T47D (cell line): ENCODE results near the gene UBE2D1.

Experiments
- DNase-seq, 2 experiments: peaks; one replicate each; pipeline versions ENCODE4 v3.0.0 to v3.0.0-alpha.2; 2011 to 2012; ENCODE audit warnings: low read depth in 1 of 2, low spot score in 1 of 2
- JUND ChIP-seq: IDR thresholded peaks from 2 replicates; pipeline ENCODE4 v1.6.1; 2012; ENCODE audit warnings: low read depth
- in situ Hi-C: cut with HindIII; loops from 2 replicates; pipeline ENCODE4 v1.10.0; 2016; ENCODE audit warnings: low sequenced_read_pairs, low pct_unique_long_range_greater_than_20kb

The UBE2D1 gene

DNA sequence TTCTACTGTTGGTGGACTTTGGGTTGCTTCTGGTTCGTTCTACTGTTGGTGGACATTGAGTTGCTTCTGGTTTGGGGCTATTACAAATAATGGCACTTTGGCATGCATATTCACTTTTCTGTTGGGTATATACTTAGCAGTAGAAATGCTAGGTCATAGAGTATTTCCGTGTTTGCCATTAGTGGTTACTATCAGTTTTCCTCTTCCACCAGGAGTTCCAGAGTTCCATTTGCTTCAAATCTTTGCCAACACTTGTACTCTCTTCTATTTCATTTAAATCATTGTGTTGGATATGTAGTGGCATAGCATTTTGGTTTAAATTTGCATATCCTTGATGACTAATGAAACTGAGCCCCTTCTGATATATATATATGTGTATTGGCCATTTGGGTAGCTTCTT is 15.2 kb downstream of the UBE2D1 start:
- TF ChIP-seq JUND = no peak
- DNase-seq = no peak
- in situ Hi-C loops = no loop called here

DNA sequence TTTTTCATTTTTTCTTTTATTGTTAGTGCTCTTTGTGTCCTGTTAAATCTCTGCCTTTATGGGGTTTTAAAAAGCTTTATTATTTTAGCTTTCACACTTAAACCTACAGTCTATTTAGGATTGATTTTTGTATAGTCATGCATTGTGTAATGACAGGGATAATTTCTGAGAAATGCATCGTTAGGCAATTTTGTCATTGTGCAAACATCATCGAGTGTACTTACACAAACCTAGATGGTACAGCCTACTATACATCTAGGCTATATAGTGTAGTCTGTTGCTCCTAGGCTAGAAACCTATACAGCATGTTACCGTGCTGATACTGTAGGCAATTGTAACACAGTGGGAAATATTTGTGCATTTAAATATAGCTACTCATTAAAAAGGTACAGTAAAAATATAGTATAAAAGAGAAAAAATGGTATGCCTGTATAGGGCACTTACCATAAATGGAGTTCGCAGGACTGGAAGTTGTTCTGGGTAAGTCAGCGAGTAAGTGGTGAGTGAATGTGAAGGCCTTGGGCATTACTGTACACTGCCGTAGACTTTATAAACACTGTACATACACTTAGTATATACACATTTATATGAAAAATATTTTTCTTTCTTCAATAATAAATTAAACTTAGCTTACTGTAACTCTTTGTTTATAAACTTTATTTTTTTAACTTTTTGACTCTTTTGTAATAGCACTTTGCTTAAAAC is 16.0 kb downstream of the UBE2D1 start:
- peak in 1 of 2 experiments; percentile 13 for DNase-seq
- in situ Hi-C loops = no loop called here
- no peak for TF ChIP-seq JUND

GRCh38 chr10:58351616-58352578 is 17.1 kb downstream of the UBE2D1 start:
- DNase-seq = no peak
- in situ Hi-C loops = no loop called here
- no peak for TF ChIP-seq JUND

- in situ Hi-C loops = no loop called here
- no peak for DNase-seq
- TF ChIP-seq JUND = no peak
These were observed 18.3 kb downstream of the UBE2D1 start for GRCh38 chr10:58352956-58353610.

DNA sequence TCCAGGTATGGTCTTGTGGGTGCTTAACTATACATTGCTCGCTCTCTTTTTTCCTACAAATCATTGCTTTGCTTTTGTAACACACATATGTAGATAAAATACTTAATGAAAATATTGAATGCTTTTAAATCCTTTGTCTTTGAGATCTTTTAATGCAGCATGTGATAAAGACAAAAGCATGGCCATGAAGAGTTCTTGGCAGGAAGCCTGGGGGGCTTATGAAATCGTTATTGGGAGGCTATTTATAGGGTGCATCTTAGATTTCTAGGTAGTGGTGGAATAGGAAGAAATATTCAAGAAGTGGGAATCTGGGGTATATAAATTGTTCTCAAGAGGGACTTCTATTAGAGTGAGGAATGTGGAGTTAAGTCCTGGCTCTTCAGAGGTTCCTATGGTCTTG is 21.9 kb downstream of the UBE2D1 start:
- no peak for DNase-seq
- in situ Hi-C loops = no loop called here
- TF ChIP-seq JUND = no peak

DNA sequence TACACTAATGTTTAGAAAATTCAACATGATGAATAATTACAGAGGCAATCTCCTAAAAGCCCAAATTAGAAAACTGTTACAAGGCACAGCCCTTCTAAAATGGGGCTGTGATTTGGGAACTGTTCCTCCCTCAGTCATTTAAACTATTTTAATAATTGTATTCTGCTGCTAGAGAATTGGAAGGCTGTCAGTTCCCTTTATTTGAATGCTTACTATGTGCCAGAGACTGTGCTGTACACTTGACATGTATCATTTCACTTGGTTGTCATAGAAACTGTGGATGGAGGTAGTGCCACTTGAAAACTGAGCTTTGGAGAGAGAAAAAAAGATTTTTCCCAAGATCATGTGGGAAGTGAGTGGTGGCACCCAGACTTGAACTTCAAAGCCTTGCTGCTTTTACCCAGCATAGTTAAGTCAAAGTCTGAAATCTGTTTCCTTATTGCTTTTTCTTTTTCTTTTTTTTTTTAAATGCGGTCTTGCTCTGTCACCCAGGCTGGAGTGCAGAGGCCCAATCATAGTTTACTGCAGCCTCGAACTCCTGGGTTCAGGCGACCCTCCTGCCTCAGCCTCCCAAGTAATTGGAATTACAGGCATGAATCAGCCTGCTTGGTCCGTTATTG is 23.6 kb downstream of the UBE2D1 start:
- no peak for DNase-seq
- TF ChIP-seq JUND = no peak
- in situ Hi-C loops = no loop called here

- no peak for DNase-seq
- in situ Hi-C loops = no loop called here
- TF ChIP-seq JUND = no peak
These were observed 24.1 kb downstream of the UBE2D1 start for GRCh38 chr10:58358947-58359346.

DNA sequence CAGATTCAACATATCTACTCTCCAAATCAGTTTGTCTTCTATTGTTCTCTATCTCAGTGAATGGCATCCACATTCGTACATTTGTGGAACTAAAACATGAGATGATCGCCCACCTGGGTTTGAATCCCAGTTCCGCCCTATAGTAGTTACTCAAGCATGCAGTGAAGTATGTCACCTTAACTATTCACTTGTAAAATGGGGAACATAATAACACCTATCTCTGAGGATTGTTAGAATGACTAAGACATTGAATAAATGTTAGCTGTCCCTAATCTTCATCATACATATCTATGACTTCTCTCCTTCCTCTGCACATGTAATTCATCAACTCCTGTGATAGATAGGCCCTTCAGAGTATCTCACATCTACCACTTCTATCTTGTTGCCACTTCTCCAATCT is 24.7 kb downstream of the UBE2D1 start:
- TF ChIP-seq JUND = no peak
- in situ Hi-C loops = no loop called here
- no peak for DNase-seq

- DNase-seq = no peak
- in situ Hi-C loops = no loop called here
- no peak for TF ChIP-seq JUND
These were observed 25.7 kb downstream of the UBE2D1 start for GRCh38 chr10:58360412-58361004.

- no peak for DNase-seq
- in situ Hi-C loops = no loop called here
- TF ChIP-seq JUND = no peak
These were observed 26.5 kb downstream of the UBE2D1 start for GRCh38 chr10:58361353-58361752.

GRCh38 chr10:58362027-58362789 is 27.4 kb downstream of the UBE2D1 start:
- DNase-seq = no peak
- in situ Hi-C loops = no loop called here
- no peak for TF ChIP-seq JUND
